Measurements from ENCODE around the gene KLHDC7A. TPM values are rescaled to one million over a fixed set of nuclear protein-coding genes. Genes with fewer than 3 reads are reported as not detected.

Gene KLHDC7A
- polyA plus RNA-seq (2013, experiment 1 of 4), result 0.61 TPM
- polyA plus RNA-seq (2013, experiment 2 of 4), result 0.89 TPM
- polyA plus RNA-seq (2013, experiment 3 of 4), result 0.53 TPM
- polyA plus RNA-seq (2013, experiment 4 of 4), result 0.45 TPM

- peaks cover 33% of the 10 kb centered on the region for H3K4me1 ChIP-seq (ENCODE audit: control insufficient read depth, insufficient read depth, low read length)
- WGBS, 2 experiments, result 29 to 30% methylated on average over 13 of the region's 13 CpGs
- no peaks in the 10 kb centered on the region for H3K9me3 ChIP-seq (ENCODE audit: control insufficient read depth, low read length)
- H3K27ac ChIP-seq (ENCODE audit: insufficient read depth, low read depth, low read length, poor library complexity, severe bottlenecking), result no peak within 1 kb of the TSS
- H3K27me3 ChIP-seq (ENCODE audit: control insufficient read depth, insufficient read depth, low read length, poor library complexity, severe bottlenecking), result no peaks in the 10 kb centered on the region
- no peaks in the 10 kb centered on the region for H3K36me3 ChIP-seq (ENCODE audit: control insufficient read depth, insufficient read depth, low read length)
- no peak within 1 kb of the TSS for H3K4me3 ChIP-seq (ENCODE audit: insufficient read depth, low read depth, low read length)
These were observed at the start of gene KLHDC7A for GRCh38 chr1:18480315-18481189. Gene KLHDC7A (plus strand): TSS chr1:18480930. CDS start chr1:18480982, 52 bp downstream.

DNA sequence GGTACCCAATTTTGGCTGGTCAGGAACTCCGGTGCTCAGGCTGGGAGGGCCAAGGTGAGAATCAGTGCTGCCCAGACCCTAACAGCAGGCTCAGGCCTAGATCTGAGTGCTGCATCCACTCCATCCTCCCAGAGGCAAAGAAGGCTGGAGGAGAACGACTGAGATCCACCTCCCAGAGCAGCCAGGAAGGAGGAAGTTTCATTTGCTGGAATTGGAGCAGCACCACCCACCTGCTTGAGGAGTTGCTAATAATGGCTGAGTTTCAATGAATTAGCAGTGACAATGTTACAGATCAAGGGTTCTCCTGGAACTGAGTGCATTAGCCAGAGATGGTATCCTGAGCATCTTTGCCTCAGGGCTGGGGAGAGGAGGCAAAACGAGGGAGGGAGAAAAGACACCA, 46.7 kb upstream of the KLHDC7A start:
- Histone ChIP-seq H3K9me3 (ENCODE audit: control insufficient read depth, low read length) (no peaks in the 10 kb centered on the region), H3K36me3 (ENCODE audit: control insufficient read depth, insufficient read depth, low read length) (no peaks in the 10 kb centered on the region), H3K4me3 (ENCODE audit: insufficient read depth, low read depth, low read length) (no peak overlapping the region), H3K27ac (ENCODE audit: insufficient read depth, low read depth, low read length, poor library complexity, severe bottlenecking) (no peak overlapping the region), H3K4me1 (ENCODE audit: control insufficient read depth, insufficient read depth, low read length) (no peaks in the 10 kb centered on the region), H3K27me3 (ENCODE audit: control insufficient read depth, insufficient read depth, low read length, poor library complexity, severe bottlenecking) (no peaks in the 10 kb centered on the region)
- WGBS, 2 experiments, result 82 to 84% methylated on average over 3 of the region's 3 CpGs

- Histone ChIP-seq H3K36me3 (ENCODE audit: control insufficient read depth, insufficient read depth, low read length) (no peaks in the 10 kb centered on the region), H3K4me1 (ENCODE audit: control insufficient read depth, insufficient read depth, low read length) (no peaks in the 10 kb centered on the region), H3K27ac (ENCODE audit: insufficient read depth, low read depth, low read length, poor library complexity, severe bottlenecking) (no peak overlapping the region), H3K9me3 (ENCODE audit: control insufficient read depth, low read length) (no peaks in the 10 kb centered on the region), H3K4me3 (ENCODE audit: insufficient read depth, low read depth, low read length) (no peak overlapping the region), H3K27me3 (ENCODE audit: control insufficient read depth, insufficient read depth, low read length, poor library complexity, severe bottlenecking) (no peaks in the 10 kb centered on the region)
- WGBS, 2 experiments, result 72 to 81% methylated on average over 4 to 5 of the region's 5 CpGs
These were observed 40.1 kb upstream of the KLHDC7A start for GRCh38 chr1:18440385-18441226.

DNA sequence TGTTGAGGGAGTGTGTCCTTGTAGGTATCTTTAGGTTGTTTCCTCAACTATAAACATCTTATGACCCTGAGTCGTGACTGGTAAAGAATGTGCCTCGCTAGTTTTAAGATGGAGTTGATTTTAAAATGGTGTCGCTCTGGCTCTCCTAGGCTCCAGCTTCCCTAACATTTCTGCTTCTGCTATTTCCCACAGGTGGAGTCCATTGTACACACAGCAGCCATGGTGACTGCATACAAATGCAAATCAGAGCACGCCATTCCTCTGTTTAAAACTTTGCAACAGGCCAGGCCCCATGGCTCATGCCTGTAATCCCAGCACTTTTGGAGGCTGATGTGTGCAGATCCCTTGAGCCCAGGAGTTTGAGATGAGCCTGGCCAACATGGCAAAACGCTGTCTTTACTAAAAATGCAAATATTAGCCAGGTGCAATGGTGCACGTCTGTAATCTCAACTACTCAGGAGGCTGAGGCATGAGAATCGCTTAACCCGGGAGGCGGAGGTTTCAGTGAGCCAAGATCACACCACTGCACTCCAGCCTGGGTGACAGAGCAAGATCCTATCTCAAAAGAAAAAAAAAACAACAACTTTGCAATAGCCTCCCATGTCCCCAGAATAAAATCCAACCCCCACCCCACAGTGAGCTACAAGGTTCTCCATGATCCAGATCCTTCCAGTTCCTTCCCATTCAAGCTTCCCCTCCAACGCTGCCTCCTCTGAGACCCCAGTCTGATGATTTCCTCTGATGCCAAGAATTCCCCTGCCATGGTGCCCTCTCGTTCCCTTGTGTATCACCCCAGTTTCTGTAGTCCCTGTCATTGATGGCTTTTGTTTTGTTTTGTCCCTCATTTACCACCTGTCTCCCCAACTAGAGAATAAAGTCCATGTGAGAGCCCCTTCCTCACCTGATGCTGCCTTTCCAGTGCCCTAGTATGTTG, 36.9 kb upstream of the KLHDC7A start:
- no peaks in the 10 kb centered on the region for H3K36me3 ChIP-seq (ENCODE audit: control insufficient read depth, insufficient read depth, low read length)
- no peak overlapping the region for H3K4me3 ChIP-seq (ENCODE audit: insufficient read depth, low read depth, low read length)
- H3K9me3 ChIP-seq (ENCODE audit: control insufficient read depth, low read length), result no peaks in the 10 kb centered on the region
- H3K27me3 ChIP-seq (ENCODE audit: control insufficient read depth, insufficient read depth, low read length, poor library complexity, severe bottlenecking), result no peaks in the 10 kb centered on the region
- WGBS, 2 experiments, result 90% methylated on average over 10 to 11 of the region's 11 CpGs
- peaks cover 18% of the 10 kb centered on the region for H3K4me1 ChIP-seq (ENCODE audit: control insufficient read depth, insufficient read depth, low read length)
- H3K27ac ChIP-seq (ENCODE audit: insufficient read depth, low read depth, low read length, poor library complexity, severe bottlenecking), result no peak overlapping the region

DNA sequence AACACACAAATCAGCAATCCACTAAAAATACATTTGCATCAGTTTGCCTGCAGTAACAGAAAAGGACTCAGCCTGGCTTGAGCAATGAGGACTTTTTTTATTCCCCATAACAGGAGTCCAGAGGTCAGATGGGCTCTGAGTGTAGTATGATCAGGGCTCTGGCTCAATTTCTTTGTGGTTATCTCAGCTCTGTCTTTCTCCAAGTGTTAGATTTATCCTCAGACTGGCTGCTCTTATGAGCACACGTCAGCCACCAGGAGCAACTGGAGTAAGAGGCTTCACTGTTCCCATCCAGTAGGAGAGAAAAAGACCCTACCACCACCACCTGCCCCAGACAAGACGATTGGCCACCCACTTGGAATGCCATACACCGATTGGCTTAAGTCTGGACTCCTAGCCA, 36.2 kb upstream of the KLHDC7A start:
- Histone ChIP-seq H3K4me3 (ENCODE audit: insufficient read depth, low read depth, low read length) (no peak overlapping the region), H3K36me3 (ENCODE audit: control insufficient read depth, insufficient read depth, low read length) (no peaks in the 10 kb centered on the region), H3K27ac (ENCODE audit: insufficient read depth, low read depth, low read length, poor library complexity, severe bottlenecking) (no peak overlapping the region), H3K4me1 (ENCODE audit: control insufficient read depth, insufficient read depth, low read length) (peaks cover 22% of the 10 kb centered on the region), H3K9me3 (ENCODE audit: control insufficient read depth, low read length) (no peaks in the 10 kb centered on the region), H3K27me3 (ENCODE audit: control insufficient read depth, insufficient read depth, low read length, poor library complexity, severe bottlenecking) (no peaks in the 10 kb centered on the region)
- 85 to 89% methylated on average over 3 of the region's 3 CpGs for WGBS, 2 experiments

DNA sequence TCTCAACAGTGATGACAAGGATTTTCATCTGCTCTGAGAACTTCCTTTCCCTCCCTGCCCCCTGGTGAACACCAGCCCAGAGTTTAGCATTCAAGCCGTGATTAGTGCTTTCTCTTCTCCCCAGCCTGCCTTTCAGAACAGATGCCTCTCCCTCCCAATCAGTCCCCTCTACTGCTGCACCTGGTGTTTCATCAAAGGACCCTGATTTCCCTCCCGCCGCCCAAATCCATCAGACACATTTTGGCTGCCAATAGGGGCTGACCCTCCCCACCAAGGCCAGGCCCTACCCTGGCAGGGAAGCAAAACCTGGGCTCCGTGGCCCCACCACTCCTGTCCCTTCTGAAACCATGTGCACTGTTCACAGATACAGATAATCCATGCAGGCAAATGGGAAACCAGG, 34.0 kb upstream of the KLHDC7A start:
- H3K27me3 ChIP-seq (ENCODE audit: control insufficient read depth, insufficient read depth, low read length, poor library complexity, severe bottlenecking), result no peaks in the 10 kb centered on the region
- H3K27ac ChIP-seq (ENCODE audit: insufficient read depth, low read depth, low read length, poor library complexity, severe bottlenecking), result no peak overlapping the region

DNA sequence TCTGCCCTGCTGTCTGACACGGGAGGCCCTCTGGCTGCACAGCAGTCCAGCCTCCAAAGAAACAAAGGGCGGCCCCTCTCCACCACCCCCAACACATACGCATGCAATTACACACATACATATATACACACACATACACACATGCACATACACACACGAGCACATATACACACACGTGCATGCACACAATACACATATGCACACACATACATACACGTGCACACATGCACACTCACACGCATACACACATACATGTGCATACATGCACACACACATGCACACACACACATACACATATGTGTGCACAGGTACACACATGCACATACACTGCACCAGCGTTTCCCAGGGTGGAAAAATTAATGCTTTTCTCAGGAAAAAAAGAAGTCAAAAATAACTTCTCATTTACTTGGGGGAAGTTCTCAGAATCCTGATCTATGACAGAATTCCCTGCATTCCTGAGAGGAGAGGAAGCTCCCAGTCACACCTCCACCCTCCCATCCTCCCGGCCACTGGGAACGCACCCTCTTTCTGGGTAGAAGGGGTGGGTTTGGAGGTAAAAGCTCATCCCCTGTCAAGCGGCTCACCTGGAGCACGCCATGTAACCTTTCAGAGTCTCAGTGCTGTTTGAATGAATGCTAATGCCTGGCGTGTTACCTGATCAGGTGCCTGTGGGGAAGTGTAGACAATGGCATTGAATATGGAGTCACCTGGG, 33.1 kb upstream of the KLHDC7A start:
- no peaks in the 10 kb centered on the region for H3K9me3 ChIP-seq (ENCODE audit: control insufficient read depth, low read length)

More for the DNA sequence above, 34.0 kb upstream of the KLHDC7A start:
- no peaks in the 10 kb centered on the region for H3K36me3 ChIP-seq (ENCODE audit: control insufficient read depth, insufficient read depth, low read length)
- no peaks in the 10 kb centered on the region for H3K9me3 ChIP-seq (ENCODE audit: control insufficient read depth, low read length)
- no peak overlapping the region for H3K4me3 ChIP-seq (ENCODE audit: insufficient read depth, low read depth, low read length)
- H3K4me1 ChIP-seq (ENCODE audit: control insufficient read depth, insufficient read depth, low read length), result peaks cover 22% of the 10 kb centered on the region
- WGBS, 2 experiments, result 46 to 54% methylated on average over 4 of the region's 4 CpGs

DNA sequence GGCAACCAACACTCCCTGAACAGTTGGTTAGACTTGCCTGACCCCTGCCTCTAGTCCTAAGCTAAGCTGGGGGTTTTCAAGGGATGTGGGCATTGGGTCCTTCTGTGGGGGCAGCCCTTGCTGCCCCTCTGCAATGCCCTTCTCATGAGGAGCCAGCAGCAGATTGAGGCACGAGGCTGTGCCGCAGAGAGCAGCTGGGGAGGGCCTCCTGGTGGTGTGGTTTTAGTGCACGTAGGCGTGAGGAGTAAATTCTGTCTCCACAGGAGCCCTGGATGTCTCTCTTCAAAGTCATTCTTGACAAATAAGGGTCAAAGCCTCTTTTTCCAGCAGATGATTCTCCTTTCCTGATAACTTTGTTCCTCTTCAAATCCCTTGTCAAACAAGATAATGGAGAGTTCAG, 31.8 kb upstream of the KLHDC7A start:
- Histone ChIP-seq H3K27me3 (ENCODE audit: control insufficient read depth, insufficient read depth, low read length, poor library complexity, severe bottlenecking) (no peaks in the 10 kb centered on the region), H3K27ac (ENCODE audit: insufficient read depth, low read depth, low read length, poor library complexity, severe bottlenecking) (no peak overlapping the region), H3K36me3 (ENCODE audit: control insufficient read depth, insufficient read depth, low read length) (no peaks in the 10 kb centered on the region), H3K4me1 (ENCODE audit: control insufficient read depth, insufficient read depth, low read length) (peaks cover 22% of the 10 kb centered on the region), H3K4me3 (ENCODE audit: insufficient read depth, low read depth, low read length) (no peak overlapping the region), H3K9me3 (ENCODE audit: control insufficient read depth, low read length) (no peaks in the 10 kb centered on the region)
- WGBS, 2 experiments, result 20 to 26% methylated on average over 4 of the region's 4 CpGs

More for the DNA sequence above, 33.1 kb upstream of the KLHDC7A start:
- Histone ChIP-seq H3K4me1 (ENCODE audit: control insufficient read depth, insufficient read depth, low read length) (peaks cover 22% of the 10 kb centered on the region), H3K27me3 (ENCODE audit: control insufficient read depth, insufficient read depth, low read length, poor library complexity, severe bottlenecking) (no peaks in the 10 kb centered on the region), H3K27ac (ENCODE audit: insufficient read depth, low read depth, low read length, poor library complexity, severe bottlenecking) (no peak overlapping the region), H3K4me3 (ENCODE audit: insufficient read depth, low read depth, low read length) (no peak overlapping the region), H3K36me3 (ENCODE audit: control insufficient read depth, insufficient read depth, low read length) (no peaks in the 10 kb centered on the region)
- WGBS, 2 experiments, result 88 to 90% methylated on average over 12 to 13 of the region's 13 CpGs

- Histone ChIP-seq H3K4me1 (ENCODE audit: control insufficient read depth, insufficient read depth, low read length) (peaks cover 10% of the 10 kb centered on the region), H3K9me3 (ENCODE audit: control insufficient read depth, low read length) (no peaks in the 10 kb centered on the region), H3K4me3 (ENCODE audit: insufficient read depth, low read depth, low read length) (no peak overlapping the region), H3K27me3 (ENCODE audit: control insufficient read depth, insufficient read depth, low read length, poor library complexity, severe bottlenecking) (no peaks in the 10 kb centered on the region), H3K27ac (ENCODE audit: insufficient read depth, low read depth, low read length, poor library complexity, severe bottlenecking) (no peak overlapping the region), H3K36me3 (ENCODE audit: control insufficient read depth, insufficient read depth, low read length) (no peaks in the 10 kb centered on the region)
These were observed 28.2 kb upstream of the KLHDC7A start for GRCh38 chr1:18452550-18452949.
